ENCODE results near the gene RGP1. TPM values are rescaled to one million over a fixed set of nuclear protein-coding genes. Genes with fewer than 3 reads are reported as not detected.

The RGP1 gene
- total and polyA plus RNA-seq, 9 of the 15 experiments (the other 6 are each of a cell fraction or from before 2014, with no cell fraction given) = 0.42 to 13.8 (median 6.7) TPM

DNA sequence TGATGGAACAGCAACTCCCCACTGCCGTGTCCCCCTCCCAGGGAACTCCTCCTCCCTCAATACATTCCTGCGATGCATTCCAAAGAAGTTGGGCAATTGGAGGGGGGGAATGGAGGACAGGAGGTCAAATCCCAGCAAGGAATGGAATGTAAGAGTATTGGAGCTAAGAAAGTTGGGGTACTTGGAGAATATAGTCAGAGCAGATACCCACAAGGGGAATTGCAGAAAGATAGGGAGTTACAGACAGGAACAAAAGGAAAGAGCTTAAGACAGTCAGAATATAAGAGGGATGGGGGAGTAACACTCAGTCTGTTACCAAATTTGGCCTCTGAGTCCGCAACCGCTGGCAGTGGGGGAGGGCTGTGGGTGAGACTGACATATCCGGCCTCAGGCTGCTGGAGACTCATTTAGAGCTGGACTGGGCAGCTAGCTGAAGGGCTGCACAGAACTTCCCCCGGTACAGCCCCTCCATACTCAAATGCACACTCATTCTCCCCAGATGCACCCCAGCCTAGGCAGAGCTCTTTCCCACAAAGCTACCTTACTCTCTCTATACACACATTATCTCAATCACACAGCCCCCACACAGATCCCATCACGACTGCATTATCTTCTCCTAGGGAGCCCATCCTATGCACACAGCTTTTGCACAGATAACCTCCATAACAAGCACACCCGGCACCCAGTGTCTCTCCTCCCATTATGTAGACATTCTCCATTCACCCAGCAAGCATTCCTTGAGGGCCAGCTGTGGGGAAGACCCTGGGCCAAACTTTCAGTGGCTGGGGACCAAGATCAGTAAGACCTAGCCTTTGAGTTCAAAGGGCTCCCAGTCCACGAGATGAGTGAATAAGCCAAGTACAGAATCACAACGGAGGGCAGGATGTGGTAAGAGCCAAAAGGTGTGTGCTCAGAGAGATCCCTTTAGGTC is 20.8 kb upstream of the RGP1 start (continued):
- no peak for TF ChIP-seq GTF2E2 (tag; IDR thresholded peaks at IDR 0.05)
- no peak for TF ChIP-seq ZNF668 (CRISPR knock-in tag; IDR thresholded peaks at IDR 0.05)
- peak; percentile 88; the same call in 1 of the 2 replicates for TF ChIP-seq CC2D1A (IDR thresholded peaks at IDR 0.05)
- TF ChIP-seq POLR2H (tag; IDR thresholded peaks at IDR 0.05; ENCODE audit: low read depth) = peak; percentile 78
- no peak for TF ChIP-seq ZNF134 (CRISPR knock-in tag; conservative IDR thresholded peaks at IDR 0.05)
- TF ChIP-seq, protein P1, sequence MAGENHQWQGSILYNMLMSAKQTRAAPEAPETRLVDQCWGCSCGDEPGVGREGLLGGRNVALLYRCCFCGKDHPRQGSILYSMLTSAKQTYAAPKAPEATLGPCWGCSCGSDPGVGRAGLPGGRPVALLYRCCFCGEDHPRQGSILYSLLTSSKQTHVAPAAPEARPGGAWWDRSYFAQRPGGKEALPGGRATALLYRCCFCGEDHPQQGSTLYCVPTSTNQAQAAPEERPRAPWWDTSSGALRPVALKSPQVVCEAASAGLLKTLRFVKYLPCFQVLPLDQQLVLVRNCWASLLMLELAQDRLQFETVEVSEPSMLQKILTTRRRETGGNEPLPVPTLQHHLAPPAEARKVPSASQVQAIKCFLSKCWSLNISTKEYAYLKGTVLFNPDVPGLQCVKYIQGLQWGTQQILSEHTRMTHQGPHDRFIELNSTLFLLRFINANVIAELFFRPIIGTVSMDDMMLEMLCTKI (IDR thresholded peaks at IDR 0.05; ENCODE audit: partially characterized antibody) = no peak
- TF ChIP-seq, protein P2, sequence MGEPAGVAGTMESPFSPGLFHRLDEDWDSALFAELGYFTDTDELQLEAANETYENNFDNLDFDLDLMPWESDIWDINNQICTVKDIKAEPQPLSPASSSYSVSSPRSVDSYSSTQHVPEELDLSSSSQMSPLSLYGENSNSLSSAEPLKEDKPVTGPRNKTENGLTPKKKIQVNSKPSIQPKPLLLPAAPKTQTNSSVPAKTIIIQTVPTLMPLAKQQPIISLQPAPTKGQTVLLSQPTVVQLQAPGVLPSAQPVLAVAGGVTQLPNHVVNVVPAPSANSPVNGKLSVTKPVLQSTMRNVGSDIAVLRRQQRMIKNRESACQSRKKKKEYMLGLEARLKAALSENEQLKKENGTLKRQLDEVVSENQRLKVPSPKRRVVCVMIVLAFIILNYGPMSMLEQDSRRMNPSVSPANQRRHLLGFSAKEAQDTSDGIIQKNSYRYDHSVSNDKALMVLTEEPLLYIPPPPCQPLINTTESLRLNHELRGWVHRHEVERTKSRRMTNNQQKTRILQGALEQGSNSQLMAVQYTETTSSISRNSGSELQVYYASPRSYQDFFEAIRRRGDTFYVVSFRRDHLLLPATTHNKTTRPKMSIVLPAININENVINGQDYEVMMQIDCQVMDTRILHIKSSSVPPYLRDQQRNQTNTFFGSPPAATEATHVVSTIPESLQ (CRISPR knock-in tag; IDR thresholded peaks at IDR 0.05) = no peak
- TF ChIP-seq CEBPB (tag; IDR thresholded peaks at IDR 0.05) = peak; percentile 78
- TF ChIP-seq ZNF609 (CRISPR knock-in tag; IDR thresholded peaks at IDR 0.05; ENCODE audit: borderline replicate concordance) = no peak
- no peak; the same call in 1 of the 2 replicates for TF ChIP-seq CREB1 (IDR thresholded peaks at IDR 0.05)
- TF ChIP-seq CREB1 (CRISPR knock-in tag; IDR thresholded peaks at IDR 0.05) = no peak
- peak; percentile 35; the same call in 1 of the 2 replicates for TF ChIP-seq BHLHE40 (IDR thresholded peaks at IDR 0.05; ENCODE audit: low read length)
- no peak for TF ChIP-seq HMG20A (CRISPR knock-in tag; conservative IDR thresholded peaks at IDR 0.05)
- peak; percentile 77 for TF ChIP-seq PML (IDR thresholded peaks at IDR 0.05; ENCODE audit: low read length)
- peak; percentile 70; the same call in 1 of the 2 replicates for TF ChIP-seq CREM (IDR thresholded peaks at IDR 0.05; ENCODE audit: low read depth)
- peak; percentile 55; the same call in 1 of the 2 replicates for TF ChIP-seq GATAD2B (IDR thresholded peaks at IDR 0.05; ENCODE audit: borderline replicate concordance)
- peak; percentile 88 for TF ChIP-seq SOX6 (IDR thresholded peaks at IDR 0.05)
- TF ChIP-seq MYNN (IDR thresholded peaks at IDR 0.05) = peak; percentile 78
- TF ChIP-seq MYNN (CRISPR knock-in tag; IDR thresholded peaks at IDR 0.05) = no peak
- TF ChIP-seq MBD2 (IDR thresholded peaks at IDR 0.05; ENCODE audit: borderline replicate concordance, low read depth) = peak; percentile 44
- TF ChIP-seq CBX3 (IDR thresholded peaks at IDR 0.05; ENCODE audit: borderline replicate concordance in 1 of 2, low read length in 2 of 2) = 0 out of 3 replicates have a peak, but pooled peaks of 1 of the 2 experiments have one; percentile 27
- no peak for TF ChIP-seq ZNF778 (CRISPR knock-in tag; IDR thresholded peaks at IDR 0.05)
